Erythroblast (primary cell): ENCODE results near the gene ARF4.
A peak's percentile ranks its signal among the peaks of the same experiment; 100 is the strongest.

ENCODE experiments used
- DNase-seq, 2 experiments: peaks; one replicate each; lab custom pipeline; 2025; lab: John Stamatoyannopoulos, UW
- GATA1 ChIP-seq: IDR thresholded peaks from 2 replicates; pipeline ENCODE4 v1.6.1; 2011; ENCODE audit warnings: low read depth, mild to moderate bottlenecking, control low read depth, low read length, moderate library complexity
- POLR2A ChIP-seq: IDR thresholded peaks from 2 replicates; pipeline ENCODE4 v1.6.1; 2011; ENCODE audit warnings: mild to moderate bottlenecking, low read length

Gene ARF4

GRCh38 chr3:57557085-57557537 is 40.0 kb downstream of the ARF4 start:
- peak; percentile 82 to 83 for DNase-seq
- TF ChIP-seq GATA1 (no peak), POLR2A (no peak)

- TF ChIP-seq POLR2A (peak; percentile 77), GATA1 (no peak)
- DNase-seq: peak; percentile 76 to 80
Measured at GRCh38 chr3:57556459-57557084, 40.6 kb downstream of the ARF4 start.

- DNase-seq: peak; percentile 94
Measured at GRCh38 chr3:57555738-57556458, 41.2 kb downstream of the ARF4 start, which contains the start of gene PDE12. Gene PDE12, plus strand, starts transcription at chr3:57556274. Its CDS starts 106 bp downstream, at chr3:57556380.

GRCh38 chr3:57555306-57555705 is 41.8 kb downstream of the ARF4 start:
- TF ChIP-seq POLR2A (no peak), GATA1 (no peak)
- peak; percentile 51 to 61 for DNase-seq

More at GRCh38 chr3:57555738-57556458, 41.2 kb downstream of the ARF4 start, which contains the start of gene PDE12:
- no peak for TF ChIP-seq GATA1
- TF ChIP-seq POLR2A: peak; percentile 96

- DNase-seq: peak in 1 of 2 experiments; percentile 13
- TF ChIP-seq GATA1: no peak
- no peak for TF ChIP-seq POLR2A
Measured at GRCh38 chr3:57546616-57547015, 50.5 kb downstream of the ARF4 start.

DNA sequence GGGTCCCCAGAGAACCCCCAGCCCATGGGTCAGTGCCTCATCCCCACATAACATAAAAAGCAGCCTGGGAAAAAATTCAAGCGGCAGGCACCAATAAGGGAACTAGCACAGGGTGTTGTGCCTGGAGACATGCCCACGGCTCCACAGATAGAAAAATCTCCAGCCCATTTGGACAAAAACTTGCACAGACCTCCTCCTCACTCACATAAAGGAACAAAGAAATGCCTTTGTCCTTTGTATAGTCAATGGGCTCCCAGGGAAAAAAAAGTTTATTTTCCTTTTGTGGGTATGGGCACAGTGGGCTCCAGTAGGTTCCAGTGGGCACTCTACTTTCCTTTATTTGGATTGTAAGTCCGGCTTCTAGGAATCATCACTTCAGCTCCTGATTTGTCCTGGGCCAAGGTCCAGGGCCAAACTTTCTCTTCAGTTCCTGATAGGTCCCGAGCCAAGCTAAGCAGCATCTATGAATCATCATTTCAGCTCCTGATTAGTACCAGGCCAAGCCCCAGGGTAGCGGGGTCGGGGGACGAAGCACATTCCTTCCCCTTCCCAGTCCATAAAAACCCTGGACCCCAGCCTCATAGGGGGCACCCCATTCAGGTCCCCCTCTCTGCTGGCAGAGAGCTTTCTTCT is 51.4 kb downstream of the ARF4 start:
- TF ChIP-seq GATA1 (no peak), POLR2A (no peak)
- DNase-seq: no peak

DNA sequence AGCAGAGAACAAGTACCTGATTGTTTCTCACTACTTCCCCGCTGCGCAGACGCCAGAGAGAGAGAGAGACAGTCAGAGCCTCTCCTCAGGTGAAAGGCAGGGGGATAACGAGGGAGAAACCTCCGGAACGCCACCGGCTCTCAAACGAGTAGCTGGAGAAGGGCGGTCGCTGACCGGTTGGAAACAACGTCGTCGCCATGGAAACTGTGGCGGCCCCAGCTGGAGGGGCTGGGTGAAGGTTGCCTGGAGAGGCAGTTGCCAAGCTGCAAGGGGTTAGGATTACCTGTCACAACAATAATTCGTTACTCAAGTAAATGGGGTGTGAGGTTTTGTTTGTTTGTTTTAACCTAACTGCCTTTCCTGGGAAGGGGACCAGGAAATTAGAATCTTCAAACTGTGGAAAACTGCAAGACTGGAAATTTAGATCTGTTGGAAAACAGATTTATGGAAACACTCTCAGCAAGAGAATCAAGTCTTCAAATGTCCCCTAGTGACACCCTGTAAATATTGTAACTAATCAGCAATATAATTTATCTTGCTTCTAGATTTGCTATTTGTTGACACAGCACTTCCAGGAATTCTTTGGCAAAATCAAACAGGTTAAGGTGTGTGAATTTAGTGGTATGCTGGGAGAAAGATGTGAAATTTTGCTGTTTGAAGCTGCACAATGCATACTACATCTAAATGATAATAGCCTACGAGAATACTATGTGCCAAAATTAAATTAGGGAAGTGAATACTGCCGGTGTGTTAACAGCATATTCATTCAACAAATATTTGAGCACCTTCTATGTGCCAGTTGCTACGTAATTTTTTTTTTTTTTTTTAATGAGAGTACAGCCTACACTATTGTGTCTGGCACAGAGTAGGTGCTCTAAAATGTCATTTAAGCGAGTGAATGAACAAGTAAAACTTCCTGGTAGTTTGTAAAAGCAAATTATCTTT is 52.7 kb downstream of the ARF4 start, which contains the start of gene DNAH12:
TSS of gene DNAH12 (minus strand) at position 164 of the 945 bp plus-strand sequence. CDS start 1,474 bp downstream, outside the sequence.
- TF ChIP-seq GATA1: no peak
- TF ChIP-seq POLR2A: no peak
- DNase-seq: peak; percentile 28 to 30

DNA sequence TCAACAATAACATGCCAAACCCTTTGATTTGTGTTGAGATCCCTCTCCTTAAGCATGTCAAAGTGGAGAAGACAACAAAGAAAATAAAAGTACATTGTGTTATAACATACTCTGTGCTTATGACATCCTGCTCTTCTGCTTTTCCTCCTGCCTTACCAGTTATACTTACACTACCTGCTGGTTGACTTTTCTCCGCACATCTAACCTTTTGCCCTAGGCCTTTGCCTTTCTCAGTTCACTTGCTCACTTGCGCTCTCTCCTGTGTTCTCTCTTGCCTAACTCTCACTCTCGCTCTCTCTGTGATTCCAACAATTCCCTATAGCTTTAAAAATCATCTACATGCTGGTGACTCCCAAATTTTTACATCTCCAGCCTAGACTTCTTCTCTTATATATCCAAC is 58.7 kb downstream of the ARF4 start:
- no peak for DNase-seq
- no peak for TF ChIP-seq GATA1
- TF ChIP-seq POLR2A: no peak

GRCh38 chr3:57530071-57530608 is 67.0 kb downstream of the ARF4 start:
- TF ChIP-seq GATA1 (no peak), POLR2A (no peak)
- no peak for DNase-seq
